Brain pericyte (primary cell): ENCODE results near the gene DHX16.
"Not testable (repeated sequence)": the region's sequence is repeated elsewhere in the genome, so short reads cannot be mapped to it uniquely, and the experiment has no call there.

Source experiments
- DNase-seq: peaks from one replicate; pipeline ENCODE4 v3.0.0-alpha.2; 2012; ENCODE audit warnings: low read depth, low spot score

Gene DHX16

GRCh38 chr6:30672445-30673253 is at the start of gene DHX16:
Gene DHX16, minus strand, starts transcription at chr6:30673006. Its CDS starts 165 bp downstream, at chr6:30672841.
- DNase-seq = peak; percentile 88

GRCh38 chr6:30722025-30722279 is 49.1 kb upstream of the DHX16 start:
- DNase-seq = not testable (repeated sequence)

GRCh38 chr6:30721198-30722024 is 48.6 kb upstream of the DHX16 start:
- peak; percentile 59 for DNase-seq

GRCh38 chr6:30720738-30721197 is 48.0 kb upstream of the DHX16 start:
- DNase-seq = no peak

GRCh38 chr6:30719791-30720737 is 47.3 kb upstream of the DHX16 start, which contains the start of gene TUBB:
Gene TUBB, plus strand, starts transcription at chr6:30720352. Its CDS starts 155 bp downstream, at chr6:30720507.
- peak; percentile 89 for DNase-seq

GRCh38 chr6:30719356-30719755 is 46.5 kb upstream of the DHX16 start:
- DNase-seq = no peak

- DNase-seq = not testable (repeated sequence)
Measured at GRCh38 chr6:30717845-30718720, 45.3 kb upstream of the DHX16 start.

- peak; percentile 100 for DNase-seq
Measured at GRCh38 chr6:30717129-30717844, 44.5 kb upstream of the DHX16 start, which contains the start of gene MDC1. Gene MDC1, minus strand, starts transcription at chr6:30717281. Its CDS starts 2,106 bp downstream, at chr6:30715175.

- DNase-seq = no peak
Measured at GRCh38 chr6:30716879-30717128, 44.0 kb upstream of the DHX16 start.

GRCh38 chr6:30714263-30714662 is 41.5 kb upstream of the DHX16 start:
- no peak for DNase-seq

- no peak for DNase-seq
Measured at GRCh38 chr6:30712441-30712945, 39.7 kb upstream of the DHX16 start.

- no peak for DNase-seq
Measured at GRCh38 chr6:30711758-30712380, 39.1 kb upstream of the DHX16 start.

GRCh38 chr6:30709101-30709868 is 36.5 kb upstream of the DHX16 start:
- DNase-seq = no peak

- DNase-seq = no peak
Measured at GRCh38 chr6:30707281-30707850, 34.6 kb upstream of the DHX16 start.

GRCh38 chr6:30705620-30706019 is 32.8 kb upstream of the DHX16 start:
- no peak for DNase-seq

GRCh38 chr6:30703821-30704220 is 31.0 kb upstream of the DHX16 start:
- no peak for DNase-seq

GRCh38 chr6:30703011-30703410 is 30.2 kb upstream of the DHX16 start:
- DNase-seq = no peak

GRCh38 chr6:30700340-30700739 is 27.5 kb upstream of the DHX16 start:
- no peak for DNase-seq
